Naive thymus-derived CD4-positive, alpha-beta T cell (primary cell): ENCODE results near the gene PLPP3. TPM values are rescaled to one million over a fixed set of nuclear protein-coding genes. Genes with fewer than 3 reads are reported as not detected.

Experiments
- ATAC-seq: fragments of 150-1000 bp; cut with Tn5 transposase; 2 replicates; pipeline ENCODE4 v1.10.0; 2021; ENCODE audit warnings: mild to moderate bottlenecking, moderate library complexity
- CTCF ChIA-PET: fragments of 350-600 bp; sonication (Branson Sonifier 250); formaldehyde crosslinking; loops from one replicate; lab custom pipeline; 2021; ENCODE audit warnings: antibody characterized with exemption; lab: Charles Lee
- POLR2A ChIA-PET: fragments of 350-600 bp; sonication (Branson Sonifier 250); formaldehyde crosslinking; loops from one replicate; lab custom pipeline; 2021; ENCODE audit warnings: antibody characterized with exemption, inconsistent platforms; lab: Charles Lee
- DNase-seq, 9 donors: peaks; one replicate each; pipeline versions ENCODE4 v3.0.0 to v3.0.0-alpha.2; 2020 to 2022; ENCODE audit warnings: mixed read lengths in 1 of 9
- H3K27ac ChIP-seq: one replicate; pipeline ENCODE4 v1.7.0; 2013; ENCODE audit warnings: mild to moderate bottlenecking, low read depth, low read length, moderate library complexity
- H3K27me3 ChIP-seq, 2 donors: one replicate each; pipeline ENCODE4 v1.7.0; 2013; ENCODE audit warnings: low read length in 2 of 2, mild to moderate bottlenecking in 2 of 2, moderate library complexity in 2 of 2; ENCODE audit not compliant: control insufficient read depth in 2 of 2, insufficient read depth in 2 of 2
- H3K36me3 ChIP-seq, 3 experiments: 1 replicate in 2 of 3; 2 replicates in 1 of 3; pipeline ENCODE4 v1.7.0; 2013; ENCODE audit warnings: low read length in 3 of 3, mild to moderate bottlenecking in 3 of 3, moderate library complexity in 1 of 3; ENCODE audit not compliant: insufficient read depth in 3 of 3, control insufficient read depth in 2 of 3
- H3K4me1 ChIP-seq, 2 donors: one replicate each; pipeline ENCODE4 v1.7.0; 2013; ENCODE audit warnings: low read length in 2 of 2, mild to moderate bottlenecking in 2 of 2, moderate library complexity in 1 of 2; ENCODE audit not compliant: control insufficient read depth in 2 of 2, insufficient read depth in 2 of 2
- H3K4me3 ChIP-seq: 2 replicates; pipeline ENCODE4 v1.7.0; 2013; ENCODE audit warnings: mild to moderate bottlenecking, low read length
- H3K9me3 ChIP-seq, 3 experiments: 1 replicate in 2 of 3; 2 replicates in 1 of 3; pipeline ENCODE4 v1.7.0; 2013; ENCODE audit warnings: low read length in 3 of 3; ENCODE audit not compliant: control insufficient read depth in 2 of 3
- H3K27ac Mint-ChIP-seq, 9 donors: one replicate each; pipeline ENCODE4 v1.8.0; 2020 to 2022; ENCODE audit warnings: mixed read lengths in 9 of 9, mild to moderate bottlenecking in 8 of 9, moderate library complexity in 5 of 9, inconsistent platforms in 2 of 9
- H3K27me3 Mint-ChIP-seq, 5 donors: one replicate each; pipeline ENCODE4 v1.8.0; 2021 to 2022; ENCODE audit warnings: mixed read lengths in 5 of 5, mild to moderate bottlenecking in 1 of 5
- H3K36me3 Mint-ChIP-seq, 5 donors: one replicate each; pipeline ENCODE4 v1.8.0; 2020 to 2022; ENCODE audit warnings: mixed read lengths in 5 of 5, mild to moderate bottlenecking in 3 of 5, inconsistent platforms in 1 of 5
- H3K4me1 Mint-ChIP-seq, 7 donors: one replicate each; pipeline ENCODE4 v1.8.0; 2020 to 2022; ENCODE audit warnings: mixed read lengths in 7 of 7, mild to moderate bottlenecking in 3 of 7, inconsistent platforms in 1 of 7
- H3K4me3 Mint-ChIP-seq, 10 donors: one replicate each; pipeline ENCODE4 v1.8.0; 2020 to 2022; ENCODE audit warnings: mild to moderate bottlenecking in 10 of 10, mixed read lengths in 10 of 10, moderate library complexity in 6 of 10, inconsistent platforms in 2 of 10
- H3K9me3 Mint-ChIP-seq, 11 donors: one replicate each; pipeline ENCODE4 v1.8.0; 2020 to 2022; ENCODE audit warnings: mixed read lengths in 11 of 11, mild to moderate bottlenecking in 4 of 11, inconsistent platforms in 1 of 11, moderate library complexity in 1 of 11
- intact Hi-C, 2 donors: fragments of 100-400 bp; cut with micrococcal nuclease; formaldehyde crosslinking; loops; one replicate each; pipeline ENCODE4 v1.15.1; 2023
- polyA plus RNA-seq, 2 donors: library from polyadenylated mRNA; unstranded; fragments of 300-500 nt; fragmentation: Illumina TruSeq; gene quantifications; one replicate each; pipeline ENCODE4 v1.2.3, GENCODE V29; 2021
- total RNA-seq, 6 experiments: library from RNA in 5 of 6; stranded (reverse) in 5 of 6; gene quantifications; 1 replicate in 5 of 6; 2 replicates in 1 of 6; pipeline ENCODE4 v1.2.3 and lab custom pipeline; 2021 to 2026

PLPP3 gene
- total and polyA plus RNA-seq, 7 experiments from 2014 or later = 0.16 to 0.30 TPM; not detected in 5

- ChIA-PET POLR2A (no interaction called here), CTCF (no interaction called here)
- H3K9me3 Mint-ChIP-seq = peaks cover 0 to 3% (median 0%) of the 10 kb centered on the region in 11 donors
- no peaks in the 10 kb centered on the region for H3K27me3 ChIP-seq
- intact Hi-C loops = no loop called here
- H3K9me3 ChIP-seq = no peaks in the 10 kb centered on the region
- no peak overlapping the region for H3K27ac ChIP-seq
- ATAC-seq = no peak
- H3K4me1 Mint-ChIP-seq = peaks cover 0 to 4% (median 0%) of the 10 kb centered on the region in 7 donors
- no peak overlapping the region for H3K4me3 ChIP-seq
- no peak overlapping the region for H3K4me3 Mint-ChIP-seq
- H3K4me1 ChIP-seq = no peaks in the 10 kb centered on the region
- DNase-seq = no peak
- H3K27ac Mint-ChIP-seq = no peak overlapping the region
- H3K36me3 ChIP-seq = no peaks in the 10 kb centered on the region
- peaks cover 0 to 7% (median 0%) of the 10 kb centered on the region in 5 donors for H3K27me3 Mint-ChIP-seq
- H3K36me3 Mint-ChIP-seq = no peaks in the 10 kb centered on the region
Observed at GRCh38 chr1:56517404-56518130, 61.8 kb downstream of the PLPP3 start.

GRCh38 chr1:56516539-56517252 lies 62.7 kb downstream of the PLPP3 start:
- intact Hi-C loops = no loop called here

DNA sequence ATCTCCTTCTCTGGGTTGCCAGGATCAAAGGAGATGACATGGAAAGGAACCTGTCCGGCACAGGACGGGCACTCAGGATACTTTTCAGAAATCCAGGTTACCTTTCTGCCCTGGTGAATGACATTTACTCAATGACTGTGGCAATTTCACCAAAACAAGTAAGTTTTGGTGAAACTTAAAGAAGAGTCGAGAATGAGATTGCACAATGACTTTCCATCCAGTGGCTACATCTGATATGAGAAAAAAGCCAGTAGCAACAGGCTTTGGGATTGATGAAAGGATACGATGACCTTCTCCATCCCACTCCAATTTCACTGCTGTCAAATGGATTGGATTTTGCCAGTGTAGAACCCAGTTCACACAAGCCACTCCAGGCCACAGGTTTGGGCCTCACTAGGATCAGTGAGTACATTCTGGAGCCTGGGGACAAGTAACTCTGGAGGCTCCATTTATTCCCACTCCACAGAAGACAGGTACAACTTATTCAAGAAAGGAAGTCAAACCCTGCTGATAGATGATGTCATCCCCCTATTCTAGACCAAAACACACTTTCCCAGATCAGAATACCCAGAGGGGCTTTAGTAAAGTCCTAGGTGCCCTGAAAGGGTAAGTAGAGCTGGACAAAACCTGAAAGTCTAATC lies 63.3 kb downstream of the PLPP3 start:
- DNase-seq = no peak
- Histone ChIP-seq H3K9me3 (no peaks in the 10 kb centered on the region), H3K27ac (no peak overlapping the region), H3K4me1 (no peaks in the 10 kb centered on the region), H3K36me3 (no peaks in the 10 kb centered on the region), H3K4me3 (no peak overlapping the region), H3K27me3 (no peaks in the 10 kb centered on the region)
- POLR2A ChIA-PET = no interaction called here
- intact Hi-C loops = no loop called here
- H3K9me3 Mint-ChIP-seq = peaks cover 0 to 3% (median 0%) of the 10 kb centered on the region in 11 donors
- H3K27ac Mint-ChIP-seq = no peak overlapping the region
- H3K4me3 Mint-ChIP-seq = no peak overlapping the region
- H3K27me3 Mint-ChIP-seq = peaks cover 0 to under 1% (median 0%) of the 10 kb centered on the region in 5 donors
- no peak for ATAC-seq
- no peaks in the 10 kb centered on the region for H3K36me3 Mint-ChIP-seq
- peaks cover 0 to 2% (median 0%) of the 10 kb centered on the region in 7 donors for H3K4me1 Mint-ChIP-seq
- CTCF ChIA-PET = no interaction called here

More at GRCh38 chr1:56516539-56517252, 62.7 kb downstream of the PLPP3 start:
- ChIA-PET CTCF (no interaction called here), POLR2A (no interaction called here)
- DNase-seq (no peak), ATAC-seq (peak; percentile 85)
- peaks cover 0 to 6% (median 0%) of the 10 kb centered on the region in 5 donors for H3K27me3 Mint-ChIP-seq
- no peaks in the 10 kb centered on the region for H3K36me3 Mint-ChIP-seq
- Histone ChIP-seq H3K27me3 (no peaks in the 10 kb centered on the region), H3K9me3 (no peaks in the 10 kb centered on the region), H3K4me1 (no peaks in the 10 kb centered on the region), H3K36me3 (no peaks in the 10 kb centered on the region), H3K27ac (no peak overlapping the region), H3K4me3 (no peak overlapping the region)
- H3K4me3 Mint-ChIP-seq = no peak overlapping the region
- H3K9me3 Mint-ChIP-seq = peaks cover 0 to 3% (median 0%) of the 10 kb centered on the region in 11 donors
- H3K27ac Mint-ChIP-seq = no peak overlapping the region
- peaks cover 0 to 4% (median 0%) of the 10 kb centered on the region in 7 donors for H3K4me1 Mint-ChIP-seq

DNA sequence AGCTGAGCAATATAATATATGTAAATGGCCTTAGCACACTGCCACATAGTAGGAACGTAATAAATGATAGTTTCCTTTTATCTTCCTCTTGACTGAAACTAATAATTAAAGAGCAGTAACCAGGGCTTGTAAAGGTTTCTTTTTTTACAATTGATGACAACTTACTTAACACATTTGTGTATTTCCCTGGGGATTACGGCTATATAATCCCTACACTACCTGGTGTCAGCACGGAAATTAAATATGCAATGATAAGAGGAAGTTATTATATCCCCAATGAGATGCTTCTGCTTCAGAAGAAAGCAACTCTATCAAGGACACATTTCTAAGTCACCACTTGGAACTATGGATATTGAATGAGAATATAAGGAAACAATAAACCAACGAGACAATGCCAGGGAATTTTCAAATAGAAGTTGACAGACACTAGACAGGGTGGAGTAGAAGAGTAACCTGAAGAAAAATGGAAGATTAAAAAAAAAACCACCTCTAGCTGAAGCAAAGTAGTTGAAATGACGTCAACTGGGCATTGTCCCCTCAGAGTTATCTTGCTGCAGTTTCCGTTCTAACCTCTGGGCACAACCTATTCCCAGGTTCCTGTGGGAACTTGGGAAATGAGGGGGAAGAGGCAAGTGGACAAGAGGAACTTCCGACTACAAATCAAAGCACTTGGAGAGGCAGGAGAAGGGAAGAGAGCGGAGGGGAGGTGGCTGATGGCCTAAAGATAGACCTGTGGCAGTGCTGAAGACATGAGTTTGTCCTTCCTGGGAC lies 66.5 kb downstream of the PLPP3 start:
- H3K4me1 Mint-ChIP-seq = peaks cover 0 to 2% (median 0%) of the 10 kb centered on the region in 7 donors
- H3K27ac Mint-ChIP-seq = no peak overlapping the region
- no peak overlapping the region for H3K4me3 Mint-ChIP-seq
- no peak for ATAC-seq
- H3K36me3 Mint-ChIP-seq = no peaks in the 10 kb centered on the region
- no peak overlapping the region for H3K4me3 ChIP-seq
- H3K9me3 ChIP-seq = no peaks in the 10 kb centered on the region
- H3K27me3 Mint-ChIP-seq = peaks cover 0 to 9% (median 0%) of the 10 kb centered on the region in 5 donors
- intact Hi-C loops = no loop called here
- H3K27me3 ChIP-seq = no peaks in the 10 kb centered on the region
- H3K4me1 ChIP-seq = no peaks in the 10 kb centered on the region
- no peak for DNase-seq
- CTCF ChIA-PET = no interaction called here
- peaks cover 0 to 1% (median 0%) of the 10 kb centered on the region in 11 donors for H3K9me3 Mint-ChIP-seq
- POLR2A ChIA-PET = no interaction called here
- H3K36me3 ChIP-seq = no peaks in the 10 kb centered on the region
- H3K27ac ChIP-seq = no peak overlapping the region

DNA sequence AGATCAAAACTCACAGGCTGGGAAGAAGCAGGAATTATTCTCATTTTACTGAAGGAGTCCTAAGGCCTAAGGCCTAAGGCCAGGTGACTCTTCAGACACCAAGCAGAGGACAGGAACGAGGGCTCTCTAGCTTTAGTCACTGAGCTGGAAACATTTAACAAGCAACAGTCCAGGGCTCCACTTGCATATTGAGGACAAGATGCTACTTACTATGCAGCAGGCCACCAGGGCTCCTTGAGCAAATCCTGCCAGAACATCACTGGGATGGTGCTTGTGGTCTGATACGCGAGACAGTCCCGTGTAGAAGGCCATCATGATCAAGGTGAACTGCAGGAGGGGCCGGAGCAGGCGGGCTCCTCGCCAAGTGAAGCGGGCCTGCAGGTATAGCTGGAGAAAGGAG lies 67.6 kb downstream of the PLPP3 start:
- POLR2A ChIA-PET = no interaction called here

DNA sequence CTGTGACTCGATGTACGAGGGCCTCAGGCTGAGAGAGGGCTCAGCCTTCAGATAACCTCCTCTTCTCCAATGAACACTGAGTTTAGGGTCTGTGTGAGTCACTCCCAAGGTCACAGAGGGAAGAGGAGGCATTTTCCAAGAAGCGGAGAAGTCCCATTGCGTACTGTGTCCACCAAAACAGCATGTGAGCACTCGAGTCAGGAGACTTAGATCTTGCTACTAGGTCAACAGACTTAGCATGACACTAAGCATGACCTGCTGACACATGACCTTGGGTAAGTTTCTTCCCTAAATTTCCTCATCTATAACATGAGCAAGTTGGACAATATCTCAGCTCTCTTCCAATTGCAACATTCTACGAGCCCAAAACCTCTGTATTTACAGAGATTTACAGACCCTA lies 68.0 kb downstream of the PLPP3 start:
- peaks cover 0 to 5% (median 0%) of the 10 kb centered on the region in 7 donors for H3K4me1 Mint-ChIP-seq

More for the DNA sequence above, 67.6 kb downstream of the PLPP3 start:
- CTCF ChIA-PET = no interaction called here
- H3K4me3 Mint-ChIP-seq = no peak overlapping the region
- peaks cover 0 to 11% (median 0%) of the 10 kb centered on the region in 5 donors for H3K27me3 Mint-ChIP-seq
- H3K4me1 ChIP-seq = no peaks in the 10 kb centered on the region
- no peak overlapping the region for H3K4me3 ChIP-seq
- intact Hi-C loops = no loop called here
- H3K9me3 Mint-ChIP-seq = peaks cover 0 to 2% (median 0%) of the 10 kb centered on the region in 11 donors
- peak; percentile 2 for ATAC-seq
- H3K27me3 ChIP-seq = no peaks in the 10 kb centered on the region
- peaks cover 0 to 2% (median 0%) of the 10 kb centered on the region in 7 donors for H3K4me1 Mint-ChIP-seq
- no peaks in the 10 kb centered on the region for H3K9me3 ChIP-seq
- H3K36me3 ChIP-seq = no peaks in the 10 kb centered on the region
- DNase-seq = no peak
- peaks cover 0 to 1% (median 0%) of the 10 kb centered on the region in 5 donors for H3K36me3 Mint-ChIP-seq
- H3K27ac Mint-ChIP-seq = no peak overlapping the region
- no peak overlapping the region for H3K27ac ChIP-seq

More for the DNA sequence above, 68.0 kb downstream of the PLPP3 start:
- ChIA-PET CTCF (no interaction called here), POLR2A (no interaction called here)
- Histone ChIP-seq H3K27ac (no peak overlapping the region), H3K36me3 (no peaks in the 10 kb centered on the region), H3K4me3 (no peak overlapping the region), H3K27me3 (no peaks in the 10 kb centered on the region), H3K9me3 (no peaks in the 10 kb centered on the region), H3K4me1 (no peaks in the 10 kb centered on the region)
- peaks cover 0 to 14% (median 0%) of the 10 kb centered on the region in 5 donors for H3K27me3 Mint-ChIP-seq
- no peak overlapping the region for H3K4me3 Mint-ChIP-seq
- DNase-seq = no peak
- H3K9me3 Mint-ChIP-seq = peaks cover 0 to 3% (median 0%) of the 10 kb centered on the region in 11 donors
- peak; percentile 54 for ATAC-seq
- H3K36me3 Mint-ChIP-seq = peaks cover 0 to 3% (median 0%) of the 10 kb centered on the region in 5 donors
- intact Hi-C loops = no loop called here
- H3K27ac Mint-ChIP-seq = no peak overlapping the region
